ENCODE data around the gene RORC. TPM values are rescaled to one million over a fixed set of nuclear protein-coding genes. Genes with fewer than 3 reads are reported as not detected.
A peak's percentile ranks its signal among the peaks of the same experiment; 100 is the strongest.

Gene RORC
- total RNA-seq, 2 experiments from 2014 or later, result 1.3 to 1.5 TPM

GRCh38 chr1:151835596-151835995 lies 4.0 kb upstream of the RORC start:
- Mint-ChIP-seq H3K36me3 (ENCODE audit: low read depth) (peaks cover 2% of the 10 kb centered on the region), H3K27ac (no peak overlapping the region), H3K4me3 (no peak overlapping the region), H3K9me3 (no peaks in the 10 kb centered on the region), H3K27me3 (no peaks in the 10 kb centered on the region), H3K4me1 (ENCODE audit: low read depth) (peaks cover 63% of the 10 kb centered on the region)
- DNase-seq, result no peak
- ATAC-seq, result no peak
- no peak for TF ChIP-seq CTCF (IDR thresholded peaks at IDR 0.05)
- intact Hi-C loops (cut with micrococcal nuclease), result loop anchor here (5.0 to 10.0 kb wide), 2 partner anchors 73 to 241 kb away; partner anchors contain the start of gene MRPL9
- ChIA-PET POLR2A (no interaction called here), CTCF (interaction anchor here (0.7 to 3.0 kb wide), 21 partner anchors 8 to 391 kb away, joined by 3 to 29 read pairs (median 5); partner anchors contain the start of gene MRPL9)

DNA sequence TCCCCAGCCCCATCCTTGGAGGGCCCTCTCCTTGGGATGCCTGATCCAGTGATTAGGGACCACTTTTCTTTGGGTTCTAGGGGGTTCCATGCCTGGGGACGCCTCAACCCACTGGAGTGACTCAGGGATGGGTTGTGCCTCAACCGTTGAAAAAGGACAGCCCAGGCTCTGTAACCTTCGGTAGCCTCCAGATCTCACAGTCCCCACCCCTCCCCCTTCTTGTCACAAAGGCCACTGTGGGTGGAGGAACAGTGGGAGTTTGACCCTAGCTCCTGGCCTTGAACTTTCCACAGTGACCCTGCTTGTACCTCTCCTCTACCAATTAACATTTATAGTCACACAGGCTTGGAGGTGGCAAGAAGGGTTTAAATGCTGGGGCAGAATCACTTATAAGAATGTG lies 2.6 kb upstream of the RORC start:
- no peak for ATAC-seq
- peaks cover 66% of the 10 kb centered on the region for H3K4me1 Mint-ChIP-seq (ENCODE audit: low read depth)
- POLR2A ChIA-PET, result interaction anchor here (1.5 to 1.6 kb wide), 2 partner anchors 12 to 78 kb away, joined by 3 read pairs; no protein-coding TSS in a partner anchor

GRCh38 chr1:151833172-151833900 lies 1.7 kb upstream of the RORC start:
- TF ChIP-seq CTCF (IDR thresholded peaks at IDR 0.05), result no peak
- POLR2A ChIA-PET, result interaction anchor here (0.8 to 1.6 kb wide), 3 partner anchors 11 to 77 kb away, joined by 3 read pairs; partner anchors contain the start of gene TDRKH
- H3K27me3 Mint-ChIP-seq, result no peaks in the 10 kb centered on the region
- no peak for ATAC-seq
- no peaks in the 10 kb centered on the region for H3K36me3 Mint-ChIP-seq (ENCODE audit: low read depth)
- no peak overlapping the region for H3K27ac Mint-ChIP-seq
- H3K4me3 Mint-ChIP-seq, result no peak overlapping the region
- H3K9me3 Mint-ChIP-seq, result no peaks in the 10 kb centered on the region
- intact Hi-C loops (cut with micrococcal nuclease), result loop anchor here (10.0 kb wide), 1 partner anchor 239 kb away; no protein-coding TSS in a partner anchor
- CTCF ChIA-PET, result no interaction called here
- peaks cover 75% of the 10 kb centered on the region for H3K4me1 Mint-ChIP-seq (ENCODE audit: low read depth)
- peak; percentile 30 for DNase-seq

More for the DNA sequence above, 2.6 kb upstream of the RORC start:
- intact Hi-C loops (cut with micrococcal nuclease), result loop anchor here (10.0 kb wide), 1 partner anchor 239 kb away; no protein-coding TSS in a partner anchor
- no peaks in the 10 kb centered on the region for H3K36me3 Mint-ChIP-seq (ENCODE audit: low read depth)
- no peaks in the 10 kb centered on the region for H3K9me3 Mint-ChIP-seq
- DNase-seq, result peak; percentile 28
- TF ChIP-seq CTCF (IDR thresholded peaks at IDR 0.05), result no peak
- no peak overlapping the region for H3K4me3 Mint-ChIP-seq
- CTCF ChIA-PET, result interaction anchor here (0.8 to 1.7 kb wide), 7 partner anchors 8 to 493 kb away, joined by 3 to 9 read pairs (median 3); partner anchors contain the start of gene TDRKH
- no peaks in the 10 kb centered on the region for H3K27me3 Mint-ChIP-seq
- no peak overlapping the region for H3K27ac Mint-ChIP-seq

GRCh38 chr1:151832318-151832980 lies 847 bp upstream of the RORC start:
- intact Hi-C loops (cut with micrococcal nuclease), result loop anchor here (10.0 kb wide), 1 partner anchor 238 kb away; no protein-coding TSS in a partner anchor
- TF ChIP-seq CTCF (IDR thresholded peaks at IDR 0.05), result no peak
- Mint-ChIP-seq H3K4me1 (ENCODE audit: low read depth) (peaks cover 80% of the 10 kb centered on the region), H3K36me3 (ENCODE audit: low read depth) (no peaks in the 10 kb centered on the region), H3K4me3 (no peak overlapping the region), H3K9me3 (no peaks in the 10 kb centered on the region), H3K27ac (no peak overlapping the region), H3K27me3 (no peaks in the 10 kb centered on the region)
- DNase-seq (no peak), ATAC-seq (no peak)
- POLR2A ChIA-PET, result interaction anchor here (0.8 kb wide), 1 partner anchor 42 kb away, joined by 3 read pairs; the partner anchor contains the start of gene TDRKH
- CTCF ChIA-PET, result no interaction called here

Data from activated CD8-positive, alpha-beta T cell treated with anti-CD3 and anti-CD28 coated beads for 36 hours (primary cell).